ENCODE measurements around the gene ANAPC7. TPM values are rescaled to one million over a fixed set of nuclear protein-coding genes. Genes with fewer than 3 reads are reported as not detected.
"Not testable (repeated sequence)": the region's sequence is repeated elsewhere in the genome, so short reads cannot be mapped to it uniquely, and the experiment has no call there.

Gene ANAPC7
- total and polyA plus RNA-seq, 3 donors from 2014 or later: 67.1 to 96.5 (median 94.4) TPM

GRCh38 chr12:110343736-110344555, 59.6 kb downstream of the ANAPC7 start:
- no peaks in the 10 kb centered on the region for H3K9me3 ChIP-seq
- DNase-seq: no peak
- WGBS, 2 donors: 81 to 84% methylated on average over 9 of the region's 9 CpGs
- no peaks in the 10 kb centered on the region for H3K27me3 ChIP-seq
- peaks cover under 1% of the 10 kb centered on the region for H3K4me1 ChIP-seq
- no peak for TF ChIP-seq CTCF (IDR thresholded peaks at IDR 0.05)
- TF ChIP-seq POLR2A (IDR thresholded peaks at IDR 0.05): no peak
- intact Hi-C loops (cut with DNase I; ENCODE audit: low total_unique reads): no loop called here
- no peaks in the 10 kb centered on the region for H3K36me3 ChIP-seq (ENCODE audit: low read depth, missing control alignments)
- H3K4me3 ChIP-seq: no peak overlapping the region
- H3K27ac ChIP-seq: no peak overlapping the region

GRCh38 chr12:110343114-110343513, 60.4 kb downstream of the ANAPC7 start:
- WGBS, 2 donors: 85 to 92% methylated on average over 5 of the region's 5 CpGs
- no peaks in the 10 kb centered on the region for H3K9me3 ChIP-seq
- H3K27me3 ChIP-seq: no peaks in the 10 kb centered on the region
- H3K4me3 ChIP-seq: no peak overlapping the region
- H3K27ac ChIP-seq: no peak overlapping the region
- intact Hi-C loops (cut with DNase I; ENCODE audit: low total_unique reads): no loop called here
- no peak for DNase-seq
- no peak for TF ChIP-seq POLR2A (IDR thresholded peaks at IDR 0.05)
- TF ChIP-seq CTCF (IDR thresholded peaks at IDR 0.05): no peak
- no peaks in the 10 kb centered on the region for H3K4me1 ChIP-seq
- H3K36me3 ChIP-seq (ENCODE audit: low read depth, missing control alignments): no peaks in the 10 kb centered on the region

- TF ChIP-seq POLR2A (IDR thresholded peaks at IDR 0.05) (no peak), CTCF (IDR thresholded peaks at IDR 0.05) (no peak)
- no peaks in the 10 kb centered on the region for H3K36me3 ChIP-seq (ENCODE audit: low read depth, missing control alignments)
- H3K4me1 ChIP-seq: no peaks in the 10 kb centered on the region
- no peak for DNase-seq
- WGBS, 2 donors: 89 to 96% methylated on average over 14 to 15 of the region's 15 CpGs
- H3K4me3 ChIP-seq: no peak overlapping the region
- H3K27ac ChIP-seq: no peak overlapping the region
- intact Hi-C loops (cut with DNase I; ENCODE audit: low total_unique reads): no loop called here
- no peaks in the 10 kb centered on the region for H3K9me3 ChIP-seq
- H3K27me3 ChIP-seq: no peaks in the 10 kb centered on the region
Measured at GRCh38 chr12:110342157-110342556, 61.4 kb downstream of the ANAPC7 start.

- H3K27me3 ChIP-seq: no peaks in the 10 kb centered on the region
- intact Hi-C loops (cut with DNase I; ENCODE audit: low total_unique reads): no loop called here
- H3K4me1 ChIP-seq: no peaks in the 10 kb centered on the region
- no peaks in the 10 kb centered on the region for H3K9me3 ChIP-seq
- 89 to 90% methylated on average over 18 of the region's 18 CpGs for WGBS, 2 donors
- H3K4me3 ChIP-seq: no peak overlapping the region
- H3K36me3 ChIP-seq (ENCODE audit: low read depth, missing control alignments): no peaks in the 10 kb centered on the region
- no peak overlapping the region for H3K27ac ChIP-seq
- no peak for DNase-seq
- TF ChIP-seq CTCF (IDR thresholded peaks at IDR 0.05) (no peak), POLR2A (IDR thresholded peaks at IDR 0.05) (no peak)
Measured at GRCh38 chr12:110340706-110341105, 62.8 kb downstream of the ANAPC7 start.

GRCh38 chr12:110340261-110340660, 63.2 kb downstream of the ANAPC7 start:
- H3K27me3 ChIP-seq; H3K36me3 ChIP-seq (ENCODE audit: low read depth, missing control alignments); intact Hi-C loops (cut with DNase I; ENCODE audit: low total_unique reads); H3K4me3 ChIP-seq; H3K27ac ChIP-seq; H3K9me3 ChIP-seq; DNase-seq; H3K4me1 ChIP-seq: not testable (repeated sequence)
- 92 to 94% methylated on average over 8 of the region's 8 CpGs for WGBS, 2 donors

Data from testis (tissue), 3 donors.